Cardiac muscle cell (in vitro differentiated cells and primary cell): ENCODE data around the gene TBC1D17. TPM values are rescaled to one million over a fixed set of nuclear protein-coding genes. Genes with fewer than 3 reads are reported as not detected.
A peak's percentile ranks its signal among the peaks of the same experiment; 100 is the strongest.

Source experiments
- DNase-seq, 2 donors: peaks; one replicate each; pipeline versions ENCODE4 v3.0.0 to v3.0.0-alpha.2; 2010 to 2017; ENCODE audit warnings: low read depth in 1 of 2, low spot score in 1 of 2
- H3K27ac ChIP-seq: fragments of 200-600 bp; sonication (generic); 2 replicates; pipeline ENCODE4 v1.5.1; 2016
- H3K27me3 ChIP-seq: fragments of 200-600 bp; sonication (generic); 2 replicates; pipeline ENCODE4 v1.6.0; 2016; ENCODE audit warnings: control low read depth
- H3K36me3 ChIP-seq: fragments of 200-600 bp; sonication (generic); 2 replicates; pipeline ENCODE4 v1.5.1; 2016; ENCODE audit warnings: control low read depth
- H3K4me1 ChIP-seq: fragments of 200-600 bp; sonication (generic); 2 replicates; pipeline ENCODE4 v1.8.1; 2017; ENCODE audit warnings: low read depth, mild to moderate bottlenecking, mixed run types
- H3K4me3 ChIP-seq: fragments of 200-600 bp; sonication (generic); 2 replicates; pipeline ENCODE4 v1.5.1; 2016; ENCODE audit warnings: mild to moderate bottlenecking
- H3K9me3 ChIP-seq: fragments of 200-600 bp; sonication (generic); 2 replicates; pipeline ENCODE4 v1.5.1; 2017; ENCODE audit warnings: low read depth, mild to moderate bottlenecking, control low read depth
- polyA plus RNA-seq: library from polyadenylated mRNA; unstranded; fragments of >200 nt; fragmentation: Nextera tagmentation; extraction: Ambion mirVana; gene quantifications from 2 replicates; pipeline ENCODE4 v1.2.1, GENCODE V29; 2016
- total RNA-seq: library from RNA; depleted of rRNA; stranded (reverse); fragments of >200 nt; gene quantifications from 2 replicates; pipeline ENCODE4 v1.2.3, GENCODE V29; 2016
- TF ChIP-seq, protein P1 (sequence below): IDR thresholded peaks from 2 replicates; pipeline ENCODE4 v1.5.1; 2012; ENCODE audit warnings: low read depth, mild to moderate bottlenecking, low read length

Gene TBC1D17
- total and polyA plus RNA-seq, 2 experiments from 2014 or later = 26.8 to 52.5 TPM

DNA sequence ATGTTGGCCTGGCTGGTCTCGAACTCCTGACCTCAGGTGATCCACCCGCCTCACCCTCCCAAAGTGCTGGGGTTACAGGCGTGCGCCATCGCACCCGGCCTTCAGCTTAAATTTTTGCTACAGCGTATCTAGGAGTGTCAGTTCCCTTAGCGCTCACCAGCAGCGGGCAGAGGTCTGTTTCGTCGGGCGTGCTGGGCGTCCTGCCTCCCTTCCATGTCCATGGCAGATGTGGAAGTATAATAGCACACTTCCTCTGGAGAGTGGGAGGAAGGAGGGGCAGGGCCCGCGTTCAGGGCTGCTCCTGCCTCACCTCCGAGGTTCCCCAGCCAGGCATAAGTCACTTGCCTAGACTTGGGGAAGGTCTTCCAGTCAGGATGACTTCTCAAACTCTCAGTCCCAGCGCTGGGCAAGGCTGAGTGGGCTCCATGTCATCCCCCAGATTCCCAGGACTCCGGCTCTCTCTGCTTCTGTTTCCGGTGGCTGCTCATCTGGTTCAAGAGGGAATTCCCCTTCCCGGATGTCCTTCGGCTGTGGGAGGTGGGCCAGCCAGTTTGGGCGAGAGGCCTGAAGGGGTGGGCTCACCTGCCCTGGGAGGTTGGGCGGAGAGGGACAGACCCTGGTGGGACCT lies 9.6 kb downstream of the TBC1D17 start:
- Histone ChIP-seq H3K4me3 (no peak overlapping the region), H3K9me3 (no peaks in the 10 kb centered on the region), H3K27me3 (no peaks in the 10 kb centered on the region), H3K27ac (no peak overlapping the region), H3K36me3 (peaks cover 25% of the 10 kb centered on the region), H3K4me1 (no peaks in the 10 kb centered on the region)
- no peak for DNase-seq
- TF ChIP-seq, protein P1, sequence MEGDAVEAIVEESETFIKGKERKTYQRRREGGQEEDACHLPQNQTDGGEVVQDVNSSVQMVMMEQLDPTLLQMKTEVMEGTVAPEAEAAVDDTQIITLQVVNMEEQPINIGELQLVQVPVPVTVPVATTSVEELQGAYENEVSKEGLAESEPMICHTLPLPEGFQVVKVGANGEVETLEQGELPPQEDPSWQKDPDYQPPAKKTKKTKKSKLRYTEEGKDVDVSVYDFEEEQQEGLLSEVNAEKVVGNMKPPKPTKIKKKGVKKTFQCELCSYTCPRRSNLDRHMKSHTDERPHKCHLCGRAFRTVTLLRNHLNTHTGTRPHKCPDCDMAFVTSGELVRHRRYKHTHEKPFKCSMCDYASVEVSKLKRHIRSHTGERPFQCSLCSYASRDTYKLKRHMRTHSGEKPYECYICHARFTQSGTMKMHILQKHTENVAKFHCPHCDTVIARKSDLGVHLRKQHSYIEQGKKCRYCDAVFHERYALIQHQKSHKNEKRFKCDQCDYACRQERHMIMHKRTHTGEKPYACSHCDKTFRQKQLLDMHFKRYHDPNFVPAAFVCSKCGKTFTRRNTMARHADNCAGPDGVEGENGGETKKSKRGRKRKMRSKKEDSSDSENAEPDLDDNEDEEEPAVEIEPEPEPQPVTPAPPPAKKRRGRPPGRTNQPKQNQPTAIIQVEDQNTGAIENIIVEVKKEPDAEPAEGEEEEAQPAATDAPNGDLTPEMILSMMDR = no peak

DNA sequence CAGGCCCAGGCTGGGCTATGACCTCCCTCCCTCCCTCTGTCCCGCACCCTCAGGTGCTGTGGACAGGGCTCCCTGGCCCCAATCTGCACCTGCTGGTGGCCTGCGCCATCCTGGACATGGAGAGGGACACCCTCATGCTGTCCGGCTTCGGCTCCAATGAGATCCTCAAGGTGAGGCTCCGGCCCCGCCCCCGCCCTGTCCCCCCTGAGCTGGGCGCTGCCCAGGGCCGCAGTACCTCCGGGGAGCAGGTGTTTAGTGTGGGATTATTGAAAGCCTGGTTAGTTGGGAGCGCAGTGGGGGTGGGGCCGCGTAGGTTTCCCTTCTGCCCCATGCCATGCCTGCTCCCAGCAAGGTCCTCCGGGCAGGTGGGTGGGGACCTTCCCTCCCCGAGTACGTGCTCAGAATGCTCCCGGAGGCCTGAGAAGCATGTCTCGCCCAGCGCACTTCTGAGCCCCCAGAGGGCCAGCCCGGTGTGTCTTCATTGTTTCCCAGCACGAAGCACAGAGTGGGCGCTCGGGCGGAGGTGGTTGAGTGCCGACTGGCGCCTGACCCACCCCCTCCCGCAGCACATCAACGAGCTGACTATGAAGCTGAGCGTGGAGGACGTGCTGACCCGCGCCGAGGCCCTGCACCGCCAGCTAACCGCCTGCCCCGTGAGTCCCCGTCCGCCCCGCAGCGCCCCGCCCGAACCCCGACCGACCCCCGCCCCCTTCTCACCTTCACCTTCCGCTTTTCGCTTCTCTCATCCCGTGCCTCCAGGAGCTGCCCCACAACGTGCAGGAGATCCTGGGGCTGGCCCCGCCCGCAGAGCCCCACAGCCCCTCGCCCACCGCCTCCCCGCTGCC lies 10.4 kb downstream of the TBC1D17 start:
- no peak overlapping the region for H3K4me3 ChIP-seq

DNA sequence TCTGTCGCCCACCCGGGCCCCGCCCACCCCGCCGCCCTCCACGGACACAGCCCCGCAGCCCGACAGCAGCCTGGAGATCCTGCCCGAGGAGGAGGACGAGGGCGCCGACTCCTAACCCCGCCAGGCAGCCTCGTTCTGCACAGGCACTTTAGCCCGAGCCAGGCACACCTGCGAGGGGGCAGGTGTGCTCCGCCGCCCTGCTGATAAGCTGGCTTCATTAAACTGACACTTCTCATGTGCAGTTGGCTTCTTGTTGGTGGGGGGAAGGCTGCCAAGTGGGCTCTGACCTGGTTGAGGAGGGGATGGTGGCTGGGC lies 11.0 kb downstream of the TBC1D17 start:
- TF ChIP-seq, protein P1 = no peak
- no peak for DNase-seq
- Histone ChIP-seq H3K27ac (no peak overlapping the region), H3K4me1 (no peaks in the 10 kb centered on the region), H3K27me3 (no peaks in the 10 kb centered on the region), H3K9me3 (no peaks in the 10 kb centered on the region), H3K36me3 (peaks cover 11% of the 10 kb centered on the region), H3K4me3 (no peak overlapping the region)

More for the DNA sequence above, 10.4 kb downstream of the TBC1D17 start:
- Histone ChIP-seq H3K4me1 (no peaks in the 10 kb centered on the region), H3K27ac (no peak overlapping the region), H3K27me3 (no peaks in the 10 kb centered on the region), H3K36me3 (peaks cover 17% of the 10 kb centered on the region), H3K9me3 (no peaks in the 10 kb centered on the region)
- TF ChIP-seq, protein P1 = no peak
- no peak for DNase-seq

DNA sequence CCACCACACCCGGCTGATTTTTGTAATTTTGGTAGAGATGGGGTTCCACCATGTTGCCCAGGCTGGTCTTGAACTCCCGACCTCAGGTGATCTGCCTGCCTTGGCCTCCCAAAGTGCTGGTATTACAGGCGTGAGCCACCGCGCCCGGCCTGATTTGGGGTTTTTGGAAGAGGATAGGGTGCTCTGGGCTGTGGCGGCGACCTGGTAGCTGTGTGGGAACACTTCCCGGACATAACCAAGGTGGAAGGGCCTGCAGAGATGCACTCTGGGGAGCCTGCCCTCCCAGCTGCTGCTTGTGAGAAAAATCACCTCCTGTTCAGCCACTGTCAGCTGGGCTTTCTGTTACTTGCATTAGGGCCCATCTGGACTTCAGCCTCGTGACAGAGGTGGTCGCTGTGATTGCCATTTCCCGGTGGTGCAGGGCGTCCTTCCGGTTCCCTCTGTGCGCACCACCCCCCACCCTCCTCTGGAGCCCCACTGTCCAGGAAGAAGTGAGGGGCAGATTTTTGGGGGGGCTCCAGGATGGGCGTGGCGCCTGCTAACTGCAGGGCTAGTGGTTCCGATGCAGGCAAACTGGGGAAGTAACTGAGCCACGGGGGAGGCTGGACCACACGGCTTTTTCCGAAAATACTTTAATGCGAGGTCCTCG lies 11.7 kb downstream of the TBC1D17 start:
- Histone ChIP-seq H3K27ac (no peak overlapping the region), H3K9me3 (no peaks in the 10 kb centered on the region), H3K4me3 (no peak overlapping the region), H3K4me1 (no peaks in the 10 kb centered on the region), H3K36me3 (peaks cover 7% of the 10 kb centered on the region), H3K27me3 (no peaks in the 10 kb centered on the region)
- TF ChIP-seq, protein P1 = no peak
- DNase-seq = no peak

DNA sequence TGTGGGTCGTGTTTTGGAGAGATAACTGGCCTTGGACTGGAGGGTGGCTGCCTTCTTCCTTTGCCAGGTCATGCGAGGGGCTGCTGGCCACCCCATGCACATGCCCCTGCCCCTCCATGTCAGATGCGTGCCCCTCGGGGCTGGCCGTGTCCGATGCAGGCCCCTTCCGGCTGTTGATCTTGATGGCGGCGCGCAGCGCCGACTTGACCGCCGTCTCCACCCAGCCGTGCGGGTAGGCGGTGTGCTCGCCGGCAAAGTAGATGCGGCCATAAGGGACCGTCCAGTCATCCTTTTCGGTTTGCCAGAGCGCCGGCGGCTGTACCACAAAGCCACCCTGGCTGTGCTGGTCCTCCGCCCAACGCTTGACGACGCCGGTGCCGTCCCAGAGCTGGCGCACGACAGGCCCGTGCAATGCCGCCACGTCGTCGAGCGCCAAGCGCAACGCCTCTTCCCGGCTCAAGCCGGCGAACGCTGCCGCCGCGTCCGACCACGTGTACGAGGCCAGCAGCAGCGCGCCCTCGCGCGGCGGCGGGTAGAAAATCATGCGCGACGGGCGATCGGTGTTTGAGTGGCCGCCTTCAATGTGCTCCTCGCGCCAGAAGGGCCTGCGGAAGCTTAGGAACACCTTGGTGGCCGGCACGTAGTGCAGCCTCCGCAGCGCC lies 12.3 kb downstream of the TBC1D17 start:
- peak overlapping the region; percentile 13 for H3K4me3 ChIP-seq
- peaks cover 3% of the 10 kb centered on the region for H3K36me3 ChIP-seq
- no peaks in the 10 kb centered on the region for H3K27me3 ChIP-seq
- no peaks in the 10 kb centered on the region for H3K4me1 ChIP-seq
- TF ChIP-seq, protein P1 = peak; percentile 70
- H3K9me3 ChIP-seq = no peaks in the 10 kb centered on the region
- DNase-seq = peak; percentile 77 to 85
- no peak overlapping the region for H3K27ac ChIP-seq
